ENCODE results near the gene IRS2.

GRCh38 chr13:109779876-109780510 lies 6.4 kb downstream of the IRS2 start:
- TF ChIP-seq CTCF (conservative IDR thresholded peaks at IDR 0.05; ENCODE audit: low read length): no peak
- no peak for TF ChIP-seq EZH2phosphoT487 (IDR thresholded peaks at IDR 0.05; ENCODE audit: borderline replicate concordance, low read depth, low read length)

Measured in OCI-LY7 (cell line).